ENCODE data around the gene RNF138. TPM values are rescaled to one million over a fixed set of nuclear protein-coding genes. Genes with fewer than 3 reads are reported as not detected.

RNF138 gene
- total RNA-seq, 1 experiment from 2014 or later: 73.5 TPM

DNA sequence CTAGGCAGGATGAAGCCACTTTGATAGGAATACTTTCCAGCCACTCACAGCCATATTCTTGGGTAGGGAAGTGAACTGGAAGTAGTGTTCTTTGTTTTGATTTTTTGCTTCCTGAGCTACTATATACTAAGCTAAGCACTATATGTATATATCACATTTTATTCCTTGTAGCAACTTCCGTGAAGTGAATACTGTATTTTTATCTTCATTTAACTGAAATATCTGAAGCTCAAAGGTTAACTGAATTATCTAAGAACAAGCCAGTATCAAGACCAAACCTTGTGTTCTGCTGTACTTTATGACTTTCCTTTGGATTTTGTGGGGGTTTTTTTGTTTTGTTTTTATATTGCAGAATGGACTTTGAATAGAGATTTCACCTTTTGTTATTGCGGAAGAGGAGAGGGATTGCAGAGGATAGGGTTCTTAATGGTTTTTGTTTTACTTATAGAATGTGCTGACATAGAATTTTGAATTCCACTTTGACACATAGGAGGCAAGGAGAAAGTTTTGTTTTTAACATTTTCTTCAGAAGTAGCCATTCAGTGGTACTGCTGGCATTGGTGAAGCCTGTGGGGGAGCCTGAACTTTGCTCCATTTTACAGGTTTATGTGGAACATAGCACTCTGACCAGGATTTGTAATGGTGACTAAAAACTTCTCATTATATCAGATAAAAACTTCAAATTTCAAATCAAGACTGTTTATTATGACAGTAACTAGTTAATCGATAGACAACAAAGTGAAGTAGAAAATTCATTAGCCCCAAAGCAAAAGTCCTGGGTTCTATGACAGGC lies 24.1 kb upstream of the RNF138 start:
- no peaks in the 10 kb centered on the region for H3K79me1 ChIP-seq (ENCODE audit: insufficient read depth, low read depth, low read length, poor library complexity, severe bottlenecking)
- no peak overlapping the region for H2BK120ac ChIP-seq (ENCODE audit: low read depth, low read length, poor library complexity, severe bottlenecking)
- Mint-ChIP-seq H3K36me3 (ENCODE audit: insufficient read depth in 1 of 3, low read depth in 3 of 3) (peaks cover 0 to 4% (median 0%) of the 10 kb centered on the region in 3 experiments; a peak in 2 of 7 replicates), H3K27me3 (ENCODE audit: low read depth) (no peaks in the 10 kb centered on the region), H3K4me1 (no peaks in the 10 kb centered on the region), H3K27ac (no peak overlapping the region), H3K9me3 (no peaks in the 10 kb centered on the region), H3K4me3 (no peak overlapping the region)
- H3K9me3 ChIP-seq (ENCODE audit: control insufficient read depth, low read depth, low read length): no peaks in the 10 kb centered on the region
- TF ChIP-seq, protein P1, sequence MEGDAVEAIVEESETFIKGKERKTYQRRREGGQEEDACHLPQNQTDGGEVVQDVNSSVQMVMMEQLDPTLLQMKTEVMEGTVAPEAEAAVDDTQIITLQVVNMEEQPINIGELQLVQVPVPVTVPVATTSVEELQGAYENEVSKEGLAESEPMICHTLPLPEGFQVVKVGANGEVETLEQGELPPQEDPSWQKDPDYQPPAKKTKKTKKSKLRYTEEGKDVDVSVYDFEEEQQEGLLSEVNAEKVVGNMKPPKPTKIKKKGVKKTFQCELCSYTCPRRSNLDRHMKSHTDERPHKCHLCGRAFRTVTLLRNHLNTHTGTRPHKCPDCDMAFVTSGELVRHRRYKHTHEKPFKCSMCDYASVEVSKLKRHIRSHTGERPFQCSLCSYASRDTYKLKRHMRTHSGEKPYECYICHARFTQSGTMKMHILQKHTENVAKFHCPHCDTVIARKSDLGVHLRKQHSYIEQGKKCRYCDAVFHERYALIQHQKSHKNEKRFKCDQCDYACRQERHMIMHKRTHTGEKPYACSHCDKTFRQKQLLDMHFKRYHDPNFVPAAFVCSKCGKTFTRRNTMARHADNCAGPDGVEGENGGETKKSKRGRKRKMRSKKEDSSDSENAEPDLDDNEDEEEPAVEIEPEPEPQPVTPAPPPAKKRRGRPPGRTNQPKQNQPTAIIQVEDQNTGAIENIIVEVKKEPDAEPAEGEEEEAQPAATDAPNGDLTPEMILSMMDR (conservative IDR thresholded peaks at IDR 0.05): no peak
- no peak overlapping the region for H4K91ac ChIP-seq (ENCODE audit: insufficient read length, low read depth, low read length)
- WGBS (ENCODE audit: extremely low coverage, insufficient read length, low lambda C conversion rate): no CpG with 5 or more reads among the region's 3 CpGs
- no peaks in the 10 kb centered on the region for H3K4me1 ChIP-seq (ENCODE audit: insufficient read depth, low read length)
- H2BK20ac ChIP-seq (ENCODE audit: low read depth, low read length, poor library complexity, severe bottlenecking): no peak overlapping the region
- no peak overlapping the region for H3K4ac ChIP-seq (ENCODE audit: low read depth, low read length)
- H3K79me2 ChIP-seq (ENCODE audit: insufficient read depth, low read length): no peaks in the 10 kb centered on the region
- H3K27ac ChIP-seq (ENCODE audit: insufficient read length, low read depth, low read length): no peak overlapping the region
- H3K23ac ChIP-seq (ENCODE audit: insufficient read length, low read depth, low read length): no peak overlapping the region
- no peak overlapping the region for H4K8ac ChIP-seq (replicated peaks; ENCODE audit: insufficient read length, low read depth, low read length)
- H2BK5ac ChIP-seq (ENCODE audit: insufficient read length, low read length): no peak overlapping the region
- no peaks in the 10 kb centered on the region for H3K27me3 ChIP-seq (ENCODE audit: insufficient read depth, low read length)
- H3K23me2 ChIP-seq (ENCODE audit: insufficient read length, low read depth, low read length, poor library complexity, severe bottlenecking): no peaks in the 10 kb centered on the region
- no peaks in the 10 kb centered on the region for H4K20me1 ChIP-seq (ENCODE audit: control insufficient read depth, insufficient read depth, insufficient read length)
- H3K56ac ChIP-seq (ENCODE audit: insufficient read length, low read depth, low read length): no peak overlapping the region
- H3K4me2 ChIP-seq (ENCODE audit: insufficient read depth, insufficient read length, low read length): no peak overlapping the region
- no peak overlapping the region for H2AFZ ChIP-seq (ENCODE audit: low read length)
- no peak overlapping the region for H3K14ac ChIP-seq (ENCODE audit: insufficient read depth, low read length)
- no peak overlapping the region for H4K5ac ChIP-seq (ENCODE audit: insufficient read length, low read depth, low read length)
- no peak overlapping the region for H2BK12ac ChIP-seq (ENCODE audit: insufficient read length, low read depth, low read length)
- H3K18ac ChIP-seq (ENCODE audit: insufficient read length, low read depth, low read length): no peak overlapping the region
- no peak overlapping the region for H3T11ph ChIP-seq (ENCODE audit: low read length)
- DNase-seq: no peak
- no peak overlapping the region for H3K9ac ChIP-seq (ENCODE audit: extremely low read depth, insufficient read length, low read length)
- no peak overlapping the region for H2BK15ac ChIP-seq (ENCODE audit: low read depth, low read length)
- no peak overlapping the region for H2AK5ac ChIP-seq (ENCODE audit: insufficient read length, low read length)
